ENCODE data around the gene ZNF823.

DNA sequence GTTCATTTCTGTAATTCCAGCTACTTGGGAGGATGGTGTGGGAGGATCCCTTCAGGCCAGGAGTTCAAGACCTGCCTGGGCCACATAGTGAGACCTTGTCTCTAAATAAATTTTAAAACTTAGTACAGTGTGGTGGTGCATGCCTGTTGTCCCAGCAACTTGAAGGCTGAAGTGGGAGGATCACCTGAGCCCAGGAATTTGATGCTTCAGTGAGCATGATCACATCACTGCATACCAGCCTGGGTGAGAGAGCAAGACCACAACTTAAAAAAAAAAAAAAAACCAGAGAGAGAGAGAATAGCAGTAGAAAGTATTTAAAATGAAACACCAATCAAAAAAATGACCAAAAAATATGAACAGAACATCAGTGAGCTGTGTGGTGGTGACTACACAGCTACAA is 7.1 kb upstream of the ZNF823 start:
- TF ChIP-seq, protein P1, sequence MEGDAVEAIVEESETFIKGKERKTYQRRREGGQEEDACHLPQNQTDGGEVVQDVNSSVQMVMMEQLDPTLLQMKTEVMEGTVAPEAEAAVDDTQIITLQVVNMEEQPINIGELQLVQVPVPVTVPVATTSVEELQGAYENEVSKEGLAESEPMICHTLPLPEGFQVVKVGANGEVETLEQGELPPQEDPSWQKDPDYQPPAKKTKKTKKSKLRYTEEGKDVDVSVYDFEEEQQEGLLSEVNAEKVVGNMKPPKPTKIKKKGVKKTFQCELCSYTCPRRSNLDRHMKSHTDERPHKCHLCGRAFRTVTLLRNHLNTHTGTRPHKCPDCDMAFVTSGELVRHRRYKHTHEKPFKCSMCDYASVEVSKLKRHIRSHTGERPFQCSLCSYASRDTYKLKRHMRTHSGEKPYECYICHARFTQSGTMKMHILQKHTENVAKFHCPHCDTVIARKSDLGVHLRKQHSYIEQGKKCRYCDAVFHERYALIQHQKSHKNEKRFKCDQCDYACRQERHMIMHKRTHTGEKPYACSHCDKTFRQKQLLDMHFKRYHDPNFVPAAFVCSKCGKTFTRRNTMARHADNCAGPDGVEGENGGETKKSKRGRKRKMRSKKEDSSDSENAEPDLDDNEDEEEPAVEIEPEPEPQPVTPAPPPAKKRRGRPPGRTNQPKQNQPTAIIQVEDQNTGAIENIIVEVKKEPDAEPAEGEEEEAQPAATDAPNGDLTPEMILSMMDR (IDR thresholded peaks at IDR 0.05; ENCODE audit: poor library complexity) = no peak
- no peak for TF ChIP-seq EZH2 (IDR thresholded peaks at IDR 0.05; ENCODE audit: borderline replicate concordance)

Measured in hepatocyte (in vitro differentiated cells).